WERI-Rb-1 (cell line): ENCODE results near the gene DEPDC1B.
"Not testable (repeated sequence)": the region's sequence is repeated elsewhere in the genome, so short reads cannot be mapped to it uniquely, and the experiment has no call there.

Experiments used
- DNase-seq: peaks from one replicate; pipeline ENCODE4 v3.0.0-alpha.2; 2020
- H3K27ac ChIP-seq: fragments of 250-450 bp; sonication (Bioruptor Pico); 2 replicates; pipeline ENCODE4 v1.5.1; 2020; ENCODE audit warnings: mild to moderate bottlenecking, moderate library complexity
- H3K27me3 ChIP-seq: fragments of 250-450 bp; sonication (Bioruptor Pico); 2 replicates; pipeline ENCODE4 v1.5.1; 2021; ENCODE audit warnings: mild to moderate bottlenecking, low read depth, moderate library complexity; ENCODE audit not compliant: insufficient read depth, severe bottlenecking
- H3K36me3 ChIP-seq: fragments of 250-450 bp; sonication (Bioruptor Pico); 2 replicates; pipeline ENCODE4 v1.5.1; 2020; ENCODE audit warnings: mild to moderate bottlenecking, moderate library complexity
- H3K4me3 ChIP-seq: 2 replicates; pipeline ENCODE4 v1.5.1; 2011; ENCODE audit warnings: low read depth, mild to moderate bottlenecking, control low read depth, low read length
- H3K9me3 ChIP-seq: fragments of 250-450 bp; sonication (Bioruptor Pico); 2 replicates; pipeline ENCODE4 v1.5.1; 2021; ENCODE audit warnings: mild to moderate bottlenecking, moderate library complexity; ENCODE audit not compliant: severe bottlenecking
- TF ChIP-seq, protein P1 (sequence below): IDR thresholded peaks from 2 replicates; pipeline ENCODE4 v1.5.1; 2011; ENCODE audit warnings: low read depth, mild to moderate bottlenecking, control low read depth, inconsistent platforms, low read length

Gene DEPDC1B

DNA sequence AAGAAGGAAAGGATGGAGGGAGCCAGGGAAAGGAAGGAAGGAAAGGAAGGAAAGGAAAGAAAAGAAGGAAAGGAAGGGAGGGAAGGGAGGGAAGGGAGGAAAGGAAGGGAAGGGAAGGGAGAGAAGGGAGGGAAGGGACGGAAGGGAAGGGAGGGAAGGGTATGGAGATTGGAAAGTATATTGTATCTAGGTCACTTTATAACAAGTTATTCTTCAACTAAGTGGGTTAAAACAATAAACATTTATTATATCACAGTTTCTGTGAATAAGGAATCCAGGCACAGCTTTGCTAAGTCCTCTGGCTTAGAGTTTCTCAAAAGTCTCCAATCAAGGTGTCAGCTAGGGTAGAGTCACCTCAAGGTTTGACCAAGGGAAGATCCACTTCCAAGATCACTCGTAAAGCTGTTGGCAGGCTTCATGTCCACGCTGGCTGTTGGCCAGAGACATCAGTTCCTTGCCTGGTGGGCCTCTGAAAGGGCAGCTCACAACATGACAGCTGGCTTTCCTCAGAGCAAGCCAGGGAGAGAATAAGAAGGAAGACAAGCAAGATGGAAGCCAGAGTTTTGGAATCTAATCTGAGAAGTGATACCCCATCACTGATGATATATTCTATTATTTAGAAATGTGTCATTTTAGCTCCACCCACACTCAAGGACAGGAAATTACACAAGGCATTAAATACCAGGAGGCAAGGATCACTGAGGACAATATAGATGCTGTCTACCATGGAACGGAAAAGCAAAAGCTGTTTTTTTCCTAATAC, 105.1 kb downstream of the DEPDC1B start:
- H3K4me3 ChIP-seq, result no peak overlapping the region
- TF ChIP-seq, protein P1, sequence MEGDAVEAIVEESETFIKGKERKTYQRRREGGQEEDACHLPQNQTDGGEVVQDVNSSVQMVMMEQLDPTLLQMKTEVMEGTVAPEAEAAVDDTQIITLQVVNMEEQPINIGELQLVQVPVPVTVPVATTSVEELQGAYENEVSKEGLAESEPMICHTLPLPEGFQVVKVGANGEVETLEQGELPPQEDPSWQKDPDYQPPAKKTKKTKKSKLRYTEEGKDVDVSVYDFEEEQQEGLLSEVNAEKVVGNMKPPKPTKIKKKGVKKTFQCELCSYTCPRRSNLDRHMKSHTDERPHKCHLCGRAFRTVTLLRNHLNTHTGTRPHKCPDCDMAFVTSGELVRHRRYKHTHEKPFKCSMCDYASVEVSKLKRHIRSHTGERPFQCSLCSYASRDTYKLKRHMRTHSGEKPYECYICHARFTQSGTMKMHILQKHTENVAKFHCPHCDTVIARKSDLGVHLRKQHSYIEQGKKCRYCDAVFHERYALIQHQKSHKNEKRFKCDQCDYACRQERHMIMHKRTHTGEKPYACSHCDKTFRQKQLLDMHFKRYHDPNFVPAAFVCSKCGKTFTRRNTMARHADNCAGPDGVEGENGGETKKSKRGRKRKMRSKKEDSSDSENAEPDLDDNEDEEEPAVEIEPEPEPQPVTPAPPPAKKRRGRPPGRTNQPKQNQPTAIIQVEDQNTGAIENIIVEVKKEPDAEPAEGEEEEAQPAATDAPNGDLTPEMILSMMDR, result no peak
- H3K36me3 ChIP-seq, result peaks cover under 1% of the 10 kb centered on the region
- DNase-seq, result no peak
- H3K27ac ChIP-seq, result no peak overlapping the region
- no peaks in the 10 kb centered on the region for H3K9me3 ChIP-seq
- no peaks in the 10 kb centered on the region for H3K27me3 ChIP-seq

GRCh38 chr5:60590172-60590571, 109.8 kb downstream of the DEPDC1B start:
- H3K36me3 ChIP-seq, result no peaks in the 10 kb centered on the region
- no peak overlapping the region for H3K4me3 ChIP-seq
- TF ChIP-seq, protein P1, result no peak
- H3K27ac ChIP-seq, result no peak overlapping the region
- DNase-seq, result no peak
- no peaks in the 10 kb centered on the region for H3K27me3 ChIP-seq
- no peaks in the 10 kb centered on the region for H3K9me3 ChIP-seq

DNA sequence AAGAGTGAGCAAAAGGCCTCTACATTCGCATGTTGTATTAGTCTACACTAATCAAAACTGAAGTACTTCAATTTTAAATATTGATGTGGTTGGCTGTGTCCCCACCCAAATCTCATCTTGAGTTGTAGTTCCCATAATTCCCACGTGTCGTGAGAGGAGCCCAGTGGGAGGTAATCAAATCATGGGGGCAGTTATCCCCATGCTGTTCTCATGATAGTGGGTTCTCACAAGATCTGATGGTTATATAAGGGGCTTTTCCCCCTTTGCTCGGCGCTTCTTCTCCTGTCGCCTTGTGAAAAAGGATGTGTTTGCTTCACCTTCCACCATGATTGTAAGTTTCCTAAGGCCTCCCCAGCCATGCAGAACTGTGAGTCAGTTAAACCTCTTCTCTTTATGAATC, 112.7 kb downstream of the DEPDC1B start:
- not testable (repeated sequence) for DNase-seq, H3K27ac ChIP-seq, H3K9me3 ChIP-seq, H3K4me3 ChIP-seq, H3K27me3 ChIP-seq, H3K36me3 ChIP-seq

DNA sequence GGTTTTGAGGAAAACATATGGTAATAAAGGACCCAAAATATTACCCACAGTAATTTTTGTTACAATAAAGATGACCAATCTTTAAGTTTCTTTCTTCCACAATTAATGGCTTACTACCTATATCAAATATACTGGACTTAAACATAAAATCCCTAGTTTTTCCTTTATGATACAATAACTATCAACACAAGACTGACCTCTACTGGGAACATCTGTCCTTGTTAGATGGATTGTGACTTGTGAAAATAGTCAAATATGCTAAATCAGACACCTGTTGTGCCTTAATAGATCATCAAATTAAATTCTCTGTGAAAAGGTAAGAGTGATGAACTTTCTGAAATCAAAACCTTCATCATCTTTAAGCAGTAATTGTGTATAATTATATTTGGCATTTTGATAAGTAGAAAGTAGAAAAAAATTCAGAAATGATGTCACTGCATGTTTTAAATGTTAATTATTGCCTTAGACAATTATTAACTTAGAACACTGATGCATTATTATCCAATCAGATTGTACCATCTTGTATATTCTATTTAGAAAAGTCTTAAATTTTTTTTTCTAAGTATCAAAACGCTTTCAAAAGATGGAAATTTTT, 113.6 kb downstream of the DEPDC1B start:
- no peaks in the 10 kb centered on the region for H3K27me3 ChIP-seq
- DNase-seq, result no peak

DNA sequence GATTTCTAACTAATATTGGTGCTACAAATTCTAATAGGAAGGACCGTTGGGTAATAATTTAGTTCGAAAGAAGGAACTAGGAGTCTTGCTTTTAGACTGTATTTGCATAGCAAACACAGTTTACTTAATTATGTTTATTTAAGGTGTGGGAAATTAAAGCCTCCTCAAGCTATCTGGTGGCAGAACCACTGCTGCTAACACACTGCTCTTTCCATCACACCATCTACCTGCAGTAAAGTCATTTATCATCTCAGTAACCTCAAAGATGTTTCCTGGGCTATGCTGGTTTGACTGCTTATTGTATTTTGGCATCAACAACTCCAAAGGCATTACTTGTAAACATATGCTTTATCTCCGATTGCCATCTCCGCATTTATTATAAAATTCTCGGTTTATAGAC, 114.3 kb downstream of the DEPDC1B start:
- no peak overlapping the region for H3K4me3 ChIP-seq
- H3K36me3 ChIP-seq, result no peaks in the 10 kb centered on the region
- no peaks in the 10 kb centered on the region for H3K9me3 ChIP-seq
- no peaks in the 10 kb centered on the region for H3K27me3 ChIP-seq
- DNase-seq, result no peak
- TF ChIP-seq, protein P1, result no peak
- H3K27ac ChIP-seq, result no peak overlapping the region

More for the DNA sequence above, 113.6 kb downstream of the DEPDC1B start:
- Histone ChIP-seq H3K36me3 (no peaks in the 10 kb centered on the region), H3K9me3 (no peaks in the 10 kb centered on the region), H3K27ac (no peak overlapping the region), H3K4me3 (no peak overlapping the region)
- TF ChIP-seq, protein P1, result 0 out of 2 replicates have a peak, but pooled peaks have one; percentile 7

DNA sequence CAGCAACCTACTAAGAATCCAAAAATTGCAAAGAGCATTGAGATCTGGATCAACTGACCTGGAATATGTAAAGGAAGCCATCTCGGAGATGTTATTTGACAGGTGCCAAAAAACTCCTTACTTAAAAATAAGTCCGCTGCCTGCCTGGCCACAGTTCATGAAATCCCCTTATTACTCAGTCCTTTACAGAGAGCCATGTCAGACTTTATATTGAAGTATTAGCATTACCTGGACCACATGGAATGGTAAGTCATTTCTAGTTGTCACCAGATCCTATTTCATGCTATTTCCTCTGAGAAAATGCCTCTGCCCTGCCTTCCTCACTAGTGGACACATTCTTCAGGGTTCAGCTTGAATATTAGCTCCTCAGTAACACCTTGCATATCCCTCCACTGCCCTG, 115.7 kb downstream of the DEPDC1B start:
- no peaks in the 10 kb centered on the region for H3K27me3 ChIP-seq
- no peak for DNase-seq
- H3K36me3 ChIP-seq, result no peaks in the 10 kb centered on the region
- no peak overlapping the region for H3K27ac ChIP-seq
- H3K4me3 ChIP-seq, result no peak overlapping the region
- TF ChIP-seq, protein P1, result no peak
- H3K9me3 ChIP-seq, result no peaks in the 10 kb centered on the region
